HepG2 (cell line): Measurements from ENCODE around the gene CSNK1G1. TPM values are rescaled to one million over a fixed set of nuclear protein-coding genes. Genes with fewer than 3 reads are reported as not detected.

Experiments used
- ARID5B ChIP-seq: IDR thresholded peaks from 2 replicates; pipeline ENCODE4 v1.4.0; 2020; ENCODE audit warnings: mild to moderate bottlenecking, missing genetic modification reagents
- BCL6 ChIP-seq: IDR thresholded peaks from 2 replicates; pipeline ENCODE4 v1.6.1; 2016; ENCODE audit warnings: missing genetic modification reagents, missing compliant biosample characterization
- CAMTA2 ChIP-seq: sonication (generic); formaldehyde crosslinking; IDR thresholded peaks from 2 replicates; pipeline ENCODE4 v1.4.0; 2020; ENCODE audit warnings: mild to moderate bottlenecking, missing genetic modification reagents, borderline replicate concordance
- EP300 ChIP-seq, 3 experiments: sonication (generic) in 1 of 3; formaldehyde crosslinking in 1 of 3; IDR thresholded peaks; 2 replicates each; pipeline versions ENCODE4 v1.5.1 to v1.6.1; 2011 to 2020; ENCODE audit warnings: low read depth in 2 of 3, low read length in 2 of 3, borderline replicate concordance in 1 of 3, improper control_type of control experiment in 1 of 3, mild to moderate bottlenecking in 1 of 3, missing genetic modification reagents in 1 of 3, moderate library complexity in 1 of 3
- HIC2 ChIP-seq: sonication (generic); formaldehyde crosslinking; IDR thresholded peaks from 2 replicates; pipeline ENCODE4 v1.9.0; 2022; ENCODE audit warnings: low read depth, missing genetic modification reagents
- HMGXB3 ChIP-seq: sonication (generic); formaldehyde crosslinking; IDR thresholded peaks from 2 replicates; pipeline ENCODE4 v1.4.0; 2020; ENCODE audit warnings: missing genetic modification reagents, borderline replicate concordance
- HNRNPL ChIP-seq: fragments of 200-400 bp; formaldehyde crosslinking; IDR thresholded peaks from 2 replicates; pipeline ENCODE4 v1.6.1; 2017; ENCODE audit warnings: mild to moderate bottlenecking, low read depth, low read length
- HOMEZ ChIP-seq: IDR thresholded peaks from 2 replicates; pipeline ENCODE4 v1.6.1; 2016; ENCODE audit warnings: low read depth
- SALL1 ChIP-seq: sonication (generic); formaldehyde crosslinking; IDR thresholded peaks from 2 replicates; pipeline ENCODE4 v1.8.0; 2022; ENCODE audit warnings: mild to moderate bottlenecking, missing genetic modification reagents
- STAT6 ChIP-seq: sonication (generic); formaldehyde crosslinking; IDR thresholded peaks from 2 replicates; pipeline ENCODE4 v1.4.0; 2020; ENCODE audit warnings: missing genetic modification reagents, mild to moderate bottlenecking, borderline replicate concordance
- SUZ12 ChIP-seq: fragments of 150-350 bp; IDR thresholded peaks from 2 replicates; pipeline ENCODE4 v1.6.1; 2014; ENCODE audit warnings: low read depth, low read length
- ZBTB8A ChIP-seq: sonication (generic); formaldehyde crosslinking; IDR thresholded peaks from 2 replicates; pipeline ENCODE4 v1.4.0; 2020; ENCODE audit warnings: mild to moderate bottlenecking, low read depth, missing genetic modification reagents, borderline replicate concordance
- polyA plus RNA-seq, 8 experiments: library from polyadenylated mRNA; depleted of rRNA in 3 of 8; stranded (reverse) in 7 of 8; unstranded in 1 of 8; fragments of >200 nt; fragmentation: Illumina TruSeq in 4 of 8; extraction: Trizol in 4 of 8; gene quantifications; 2 replicates each; pipeline versions ENCODE4 v1.2.1 to v1.2.3, GENCODE V29; 2011 to 2016; ENCODE audit warnings: low read depth in 4 of 8, missing spikeins in 1 of 8, mixed read lengths in 1 of 8; ENCODE audit not compliant: insufficient read depth in 1 of 8
- total RNA-seq, 5 experiments: library from RNA; depleted of rRNA; stranded (reverse); fragments of >200 nt; fragmentation: Illumina TruSeq; extraction: Trizol; gene quantifications; 2 replicates each; pipeline ENCODE4 v1.2.3, GENCODE V29; 2016; ENCODE audit warnings: low read depth in 1 of 5

CSNK1G1 gene
- total and polyA plus RNA-seq, 2 of the 13 experiments (the other 11 are each of a cell fraction or from before 2014, with no cell fraction given), result 8.5 to 12.6 TPM

- TF ChIP-seq ARID5B (CRISPR knock-in tag), result peak; percentile 47; the same call in 1 of the 2 replicates
- no peak for TF ChIP-seq SUZ12
- TF ChIP-seq BCL6 (CRISPR knock-in tag), result no peak
- TF ChIP-seq HNRNPL, result no peak
- no peak for TF ChIP-seq ZBTB8A
- no peak; the same call in 1 of the 2 replicates for TF ChIP-seq HMGXB3 (CRISPR knock-in tag)
- no peak for TF ChIP-seq HIC2 (CRISPR knock-in tag)
- TF ChIP-seq EP300 (IDR thresholded peaks at IDR 0.05; ENCODE audit: low read depth in 2 of 2, low read length in 2 of 2), result no peak; a peak in 1 of 4 replicates
- TF ChIP-seq EP300 (CRISPR knock-in tag; IDR thresholded peaks at IDR 0.05; ENCODE audit: borderline replicate concordance), result 0 out of 2 replicates have a peak, but pooled peaks have one; percentile 27
- TF ChIP-seq HOMEZ (CRISPR knock-in tag), result peak; percentile 75; the same call in 1 of the 2 replicates
- TF ChIP-seq STAT6, result no peak
- TF ChIP-seq SALL1 (CRISPR knock-in tag), result no peak
- TF ChIP-seq CAMTA2 (CRISPR knock-in tag), result no peak
Measured at GRCh38 chr15:64246364-64247189, 109.4 kb downstream of the CSNK1G1 start (continued).
